Measurements from ENCODE around the gene TMEM238L.
A peak's percentile ranks its signal among the peaks of the same experiment; 100 is the strongest.

The TMEM238L gene

GRCh38 chr17:10797476-10798328, 6.2 kb downstream of the TMEM238L start:
- Histone ChIP-seq H3K23ac (ENCODE audit: low read length in 2 of 2) (no peak overlapping the region), H3K4me2 (ENCODE audit: low read length, poor library complexity, severe bottlenecking) (no peak overlapping the region), H3K4me1 (ENCODE audit: control insufficient read depth, insufficient read depth, low read depth, low read length) (no peaks in the 10 kb centered on the region), H3K4ac (ENCODE audit: low read depth in 1 of 2, low read length in 2 of 2) (no peak overlapping the region), H3K18ac (ENCODE audit: low read depth in 1 of 2, low read length in 2 of 2) (no peak overlapping the region), H3K27ac (ENCODE audit: low read length, poor library complexity, severe bottlenecking) (no peak overlapping the region), H3K4me3 (ENCODE audit: insufficient read depth in 1 of 2, low read depth in 1 of 2, low read length in 2 of 2) (peak overlapping the region in 1 of 2 experiments; percentile 49), H2AK5ac (ENCODE audit: low read length, severe bottlenecking) (no peak overlapping the region), H2BK120ac (ENCODE audit: low read depth, low read length) (no peak overlapping the region), H3K79me1 (replicated peaks; ENCODE audit: low read length, poor library complexity, severe bottlenecking) (no peaks in the 10 kb centered on the region), H3K14ac (ENCODE audit: low read length in 2 of 2) (no peak overlapping the region), H2BK5ac (ENCODE audit: low read depth, low read length, poor library complexity, severe bottlenecking) (no peak overlapping the region), H3K9me3 (ENCODE audit: control insufficient read depth, low read length) (no peaks in the 10 kb centered on the region), H2AFZ (ENCODE audit: low read depth, low read length) (no peak overlapping the region), H3K36me3 (ENCODE audit: control insufficient read depth in 1 of 2, insufficient read depth in 2 of 2, low read depth in 1 of 2, low read length in 2 of 2) (no peaks in the 10 kb centered on the region), H2BK12ac (ENCODE audit: low read length in 2 of 2) (no peak overlapping the region), H2BK15ac (ENCODE audit: low read depth, poor library complexity, severe bottlenecking) (no peak overlapping the region), H3K9ac (ENCODE audit: low read length) (peak overlapping the region; percentile 14), H3K27me3 (ENCODE audit: control insufficient read depth in 1 of 2, insufficient read depth in 1 of 2, low read length in 2 of 2) (peaks cover 0 to 3% of the 10 kb centered on the region in 2 experiments), H4K91ac (ENCODE audit: low read length) (no peak overlapping the region), H4K8ac (ENCODE audit: low read length) (no peak overlapping the region)
- no peak for DNase-seq
- WGBS = 57% methylated on average over 11 of the region's 11 CpGs

GRCh38 chr17:10793816-10794215, 10.1 kb downstream of the TMEM238L start:
- Histone ChIP-seq H3K14ac (ENCODE audit: low read length in 2 of 2) (no peak overlapping the region), H2BK5ac (ENCODE audit: low read depth, low read length, poor library complexity, severe bottlenecking) (no peak overlapping the region), H3K4me3 (ENCODE audit: insufficient read depth in 1 of 2, low read depth in 1 of 2, low read length in 2 of 2) (no peak overlapping the region), H3K18ac (ENCODE audit: low read depth in 1 of 2, low read length in 2 of 2) (no peak overlapping the region), H3K4me2 (ENCODE audit: low read length, poor library complexity, severe bottlenecking) (no peak overlapping the region), H4K91ac (ENCODE audit: low read length) (no peak overlapping the region), H2BK12ac (ENCODE audit: low read length in 2 of 2) (no peak overlapping the region), H2BK120ac (ENCODE audit: low read depth, low read length) (no peak overlapping the region), H4K8ac (ENCODE audit: low read length) (no peak overlapping the region), H3K4me1 (ENCODE audit: control insufficient read depth, insufficient read depth, low read depth, low read length) (no peaks in the 10 kb centered on the region), H3K27me3 (ENCODE audit: control insufficient read depth in 1 of 2, insufficient read depth in 1 of 2, low read length in 2 of 2) (peaks cover 0 to 3% of the 10 kb centered on the region in 2 experiments), H2BK15ac (ENCODE audit: low read depth, poor library complexity, severe bottlenecking) (no peak overlapping the region), H2AK5ac (ENCODE audit: low read length, severe bottlenecking) (no peak overlapping the region), H3K79me1 (replicated peaks; ENCODE audit: low read length, poor library complexity, severe bottlenecking) (no peaks in the 10 kb centered on the region), H3K9me3 (ENCODE audit: control insufficient read depth, low read length) (no peaks in the 10 kb centered on the region), H3K27ac (ENCODE audit: low read length, poor library complexity, severe bottlenecking) (no peak overlapping the region), H3K9ac (ENCODE audit: low read length) (no peak overlapping the region), H2AFZ (ENCODE audit: low read depth, low read length) (no peak overlapping the region), H3K36me3 (ENCODE audit: control insufficient read depth in 1 of 2, insufficient read depth in 2 of 2, low read depth in 1 of 2, low read length in 2 of 2) (no peaks in the 10 kb centered on the region), H3K4ac (ENCODE audit: low read depth in 1 of 2, low read length in 2 of 2) (no peak overlapping the region), H3K23ac (ENCODE audit: low read length in 2 of 2) (no peak overlapping the region)
- 49% methylated on average over 3 of the region's 4 CpGs for WGBS
- DNase-seq = no peak

- Histone ChIP-seq H3K23ac (ENCODE audit: low read length in 2 of 2) (no peak overlapping the region), H3K36me3 (ENCODE audit: control insufficient read depth in 1 of 2, insufficient read depth in 2 of 2, low read depth in 1 of 2, low read length in 2 of 2) (no peaks in the 10 kb centered on the region), H3K4ac (ENCODE audit: low read depth in 1 of 2, low read length in 2 of 2) (no peak overlapping the region), H4K8ac (ENCODE audit: low read length) (no peak overlapping the region), H3K14ac (ENCODE audit: low read length in 2 of 2) (no peak overlapping the region), H3K4me2 (ENCODE audit: low read length, poor library complexity, severe bottlenecking) (no peak overlapping the region), H2AK5ac (ENCODE audit: low read length, severe bottlenecking) (no peak overlapping the region), H2BK12ac (ENCODE audit: low read length in 2 of 2) (no peak overlapping the region), H3K18ac (ENCODE audit: low read depth in 1 of 2, low read length in 2 of 2) (no peak overlapping the region), H3K4me3 (ENCODE audit: insufficient read depth in 1 of 2, low read depth in 1 of 2, low read length in 2 of 2) (no peak overlapping the region), H3K9ac (ENCODE audit: low read length) (no peak overlapping the region), H2BK5ac (ENCODE audit: low read depth, low read length, poor library complexity, severe bottlenecking) (no peak overlapping the region), H3K27me3 (ENCODE audit: control insufficient read depth in 1 of 2, insufficient read depth in 1 of 2, low read length in 2 of 2) (peaks cover 0 to 3% of the 10 kb centered on the region in 2 experiments), H2BK15ac (ENCODE audit: low read depth, poor library complexity, severe bottlenecking) (no peak overlapping the region), H3K27ac (ENCODE audit: low read length, poor library complexity, severe bottlenecking) (no peak overlapping the region), H3K79me1 (replicated peaks; ENCODE audit: low read length, poor library complexity, severe bottlenecking) (no peaks in the 10 kb centered on the region), H4K91ac (ENCODE audit: low read length) (no peak overlapping the region), H2BK120ac (ENCODE audit: low read depth, low read length) (no peak overlapping the region), H2AFZ (ENCODE audit: low read depth, low read length) (no peak overlapping the region), H3K9me3 (ENCODE audit: control insufficient read depth, low read length) (no peaks in the 10 kb centered on the region), H3K4me1 (ENCODE audit: control insufficient read depth, insufficient read depth, low read depth, low read length) (no peaks in the 10 kb centered on the region)
- no peak for DNase-seq
- WGBS = 86% methylated on average over 7 of the region's 7 CpGs
These were observed 10.6 kb downstream of the TMEM238L start for GRCh38 chr17:10793256-10793655.

GRCh38 chr17:10792151-10792550, 11.7 kb downstream of the TMEM238L start:
- Histone ChIP-seq H3K23ac (ENCODE audit: low read length in 2 of 2) (no peak overlapping the region), H2BK15ac (ENCODE audit: low read depth, poor library complexity, severe bottlenecking) (no peak overlapping the region), H2BK12ac (ENCODE audit: low read length in 2 of 2) (no peak overlapping the region), H3K27me3 (ENCODE audit: control insufficient read depth in 1 of 2, insufficient read depth in 1 of 2, low read length in 2 of 2) (peaks cover 0 to 3% of the 10 kb centered on the region in 2 experiments), H3K14ac (ENCODE audit: low read length in 2 of 2) (no peak overlapping the region), H3K9me3 (ENCODE audit: control insufficient read depth, low read length) (no peaks in the 10 kb centered on the region), H2AK5ac (ENCODE audit: low read length, severe bottlenecking) (no peak overlapping the region), H3K9ac (ENCODE audit: low read length) (no peak overlapping the region), H3K18ac (ENCODE audit: low read depth in 1 of 2, low read length in 2 of 2) (no peak overlapping the region), H3K4ac (ENCODE audit: low read depth in 1 of 2, low read length in 2 of 2) (no peak overlapping the region), H3K79me1 (replicated peaks; ENCODE audit: low read length, poor library complexity, severe bottlenecking) (no peaks in the 10 kb centered on the region), H4K91ac (ENCODE audit: low read length) (no peak overlapping the region), H3K4me1 (ENCODE audit: control insufficient read depth, insufficient read depth, low read depth, low read length) (no peaks in the 10 kb centered on the region), H3K36me3 (ENCODE audit: control insufficient read depth in 1 of 2, insufficient read depth in 2 of 2, low read depth in 1 of 2, low read length in 2 of 2) (no peaks in the 10 kb centered on the region), H4K8ac (ENCODE audit: low read length) (no peak overlapping the region), H3K4me3 (ENCODE audit: insufficient read depth in 1 of 2, low read depth in 1 of 2, low read length in 2 of 2) (no peak overlapping the region), H2BK5ac (ENCODE audit: low read depth, low read length, poor library complexity, severe bottlenecking) (no peak overlapping the region), H2BK120ac (ENCODE audit: low read depth, low read length) (no peak overlapping the region), H3K27ac (ENCODE audit: low read length, poor library complexity, severe bottlenecking) (no peak overlapping the region), H3K4me2 (ENCODE audit: low read length, poor library complexity, severe bottlenecking) (no peak overlapping the region), H2AFZ (ENCODE audit: low read depth, low read length) (no peak overlapping the region)
- DNase-seq = no peak
- 74% methylated on average over 8 of the region's 8 CpGs for WGBS
